NCI-H446 (cell line): ENCODE data around the gene MAP2K6.
A peak's percentile ranks its signal among the peaks of the same experiment; 100 is the strongest.

Source experiments
- DNase-seq, 2 experiments: peaks; one replicate each; lab custom pipeline; 2025; lab: John Stamatoyannopoulos, UW

MAP2K6 gene

DNA sequence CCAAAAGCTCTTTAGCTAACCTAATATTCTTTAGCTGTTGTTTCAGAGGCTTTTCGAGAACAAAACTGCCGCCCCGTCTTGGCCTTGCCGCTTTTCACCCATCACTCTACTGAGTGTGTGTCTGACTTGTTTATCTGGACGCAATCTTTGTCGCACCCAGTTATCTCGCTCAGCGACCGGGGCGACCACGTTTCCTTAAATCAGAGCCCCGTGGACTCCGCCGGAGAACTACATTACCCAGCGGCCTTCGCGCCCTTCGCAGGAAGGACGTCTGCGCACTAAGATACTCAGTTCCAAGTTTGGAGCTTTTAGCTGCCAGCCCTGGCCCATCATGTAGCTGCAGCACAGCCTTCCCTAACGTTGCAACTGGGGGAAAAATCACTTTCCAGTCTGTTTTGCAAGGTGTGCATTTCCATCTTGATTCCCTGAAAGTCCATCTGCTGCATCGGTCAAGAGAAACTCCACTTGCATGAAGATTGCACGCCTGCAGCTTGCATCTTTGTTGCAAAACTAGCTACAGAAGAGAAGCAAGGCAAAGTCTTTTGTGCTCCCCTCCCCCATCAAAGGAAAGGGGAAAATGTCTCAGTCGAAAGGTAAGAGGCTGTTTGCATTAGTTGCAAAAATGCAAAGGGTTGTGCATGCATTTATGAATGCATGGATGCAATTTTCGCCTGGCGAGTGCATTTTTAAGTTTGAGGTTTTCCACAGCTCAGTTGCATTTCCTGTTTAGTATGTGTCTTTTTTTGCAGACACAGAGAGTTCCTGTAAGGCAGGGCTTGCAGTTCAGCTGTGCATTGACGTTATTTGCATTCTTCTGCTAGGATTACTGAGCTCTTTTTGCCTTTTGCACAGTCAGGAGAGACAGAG lies at the start of gene MAP2K6:
Gene MAP2K6 (plus strand): TSS at position 290 of the 867 bp plus-strand sequence. CDS start 288 bp downstream, at position 578.
- peak; percentile 67 to 83 for DNase-seq

DNA sequence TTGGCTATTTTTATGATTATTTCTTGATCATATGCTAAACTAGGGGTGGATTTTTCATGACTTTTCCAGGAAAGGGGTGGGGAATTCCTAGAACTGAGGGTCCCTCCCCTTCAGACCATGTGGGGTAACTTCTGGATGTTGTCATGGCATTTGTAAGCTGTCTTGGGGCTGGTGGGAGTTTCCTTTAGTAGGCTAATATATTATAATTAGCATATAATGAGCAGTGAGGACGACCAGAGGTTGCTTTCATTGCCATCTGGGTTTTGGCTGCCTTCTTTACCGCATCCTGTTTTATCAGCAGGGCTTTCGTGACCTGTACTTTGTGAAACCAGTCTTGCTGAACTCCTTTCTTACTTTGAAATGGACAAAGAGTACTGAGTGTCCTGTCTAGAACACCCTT lies 47.2 kb upstream of the MAP2K6 start:
- no peak for DNase-seq

GRCh38 chr17:69373069-69373468 lies 41.4 kb upstream of the MAP2K6 start:
- no peak for DNase-seq

DNA sequence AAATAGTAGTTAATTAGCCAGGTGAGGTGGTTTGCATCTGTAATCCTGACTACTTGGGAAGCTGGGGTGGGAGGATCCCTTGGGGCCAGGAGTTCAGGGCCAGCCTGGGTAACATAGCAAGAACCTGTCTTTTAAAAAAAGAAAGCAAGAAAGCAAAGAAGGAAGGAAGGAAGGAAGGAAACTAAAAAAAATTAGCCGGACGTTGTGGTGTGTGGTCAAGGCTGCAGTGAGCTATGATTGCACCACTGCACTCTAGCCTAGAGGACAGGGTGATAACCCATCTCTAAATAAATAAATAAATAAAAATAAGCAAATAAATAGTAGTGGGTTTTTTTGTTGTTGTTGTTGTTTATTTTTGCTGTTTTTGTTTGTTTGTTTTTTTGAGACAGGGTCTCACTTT lies 39.3 kb upstream of the MAP2K6 start:
- no peak for DNase-seq

GRCh38 chr17:69388822-69389442 lies 25.6 kb upstream of the MAP2K6 start:
- no peak for DNase-seq

DNA sequence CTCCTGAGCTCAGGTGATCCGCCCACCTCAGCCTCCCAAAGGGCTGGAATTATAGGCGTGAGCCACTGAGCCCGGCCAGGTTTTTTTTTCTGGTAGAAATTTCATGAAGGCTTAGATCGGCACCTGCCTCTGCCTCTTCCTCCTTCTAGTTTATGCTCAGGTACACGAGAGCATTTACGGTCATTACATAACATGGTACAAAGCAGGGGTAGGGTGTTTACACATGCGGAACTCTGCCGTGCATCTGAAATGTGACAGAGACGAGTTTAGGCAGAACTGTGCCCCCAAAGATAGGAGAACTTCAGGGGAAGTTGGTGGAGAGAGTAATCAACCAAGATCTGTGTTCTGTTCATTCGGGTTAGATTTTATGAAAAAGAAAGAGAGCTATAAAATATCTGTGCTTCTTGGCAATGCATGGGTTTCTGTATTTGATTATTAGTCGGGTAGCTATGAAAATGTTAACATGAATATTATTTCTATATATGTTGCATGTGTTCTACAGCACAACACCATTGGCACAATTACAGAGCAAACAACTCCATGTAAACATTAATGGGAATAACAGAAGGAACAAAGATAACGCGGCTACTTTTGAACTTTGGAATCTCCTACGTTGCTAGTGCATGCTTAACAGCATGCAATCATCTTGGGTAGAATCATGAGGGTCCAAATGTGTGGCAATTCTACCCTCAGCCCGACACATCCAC lies 23.5 kb upstream of the MAP2K6 start:
- DNase-seq: no peak

DNA sequence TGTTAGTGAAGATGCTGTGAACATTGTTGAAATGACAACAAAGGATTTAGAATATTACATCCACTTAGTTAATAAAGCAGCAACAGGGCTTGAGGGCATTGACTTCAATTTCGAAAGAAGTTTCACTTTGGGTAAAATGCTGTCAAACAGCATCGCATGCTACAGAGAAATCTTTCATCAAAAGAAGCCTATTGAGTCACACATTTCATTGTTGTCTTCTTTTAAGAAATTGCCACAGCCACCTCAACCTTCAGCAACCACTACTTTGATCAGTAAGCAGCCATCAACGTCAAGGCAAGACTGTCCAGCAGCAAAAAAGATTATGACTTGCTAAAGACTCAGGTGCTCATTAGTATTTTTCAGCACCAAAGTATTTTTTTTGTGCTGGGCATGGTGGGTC lies 13.2 kb upstream of the MAP2K6 start:
- no peak for DNase-seq

GRCh38 chr17:69402052-69402451 lies 12.4 kb upstream of the MAP2K6 start:
- DNase-seq: no peak

DNA sequence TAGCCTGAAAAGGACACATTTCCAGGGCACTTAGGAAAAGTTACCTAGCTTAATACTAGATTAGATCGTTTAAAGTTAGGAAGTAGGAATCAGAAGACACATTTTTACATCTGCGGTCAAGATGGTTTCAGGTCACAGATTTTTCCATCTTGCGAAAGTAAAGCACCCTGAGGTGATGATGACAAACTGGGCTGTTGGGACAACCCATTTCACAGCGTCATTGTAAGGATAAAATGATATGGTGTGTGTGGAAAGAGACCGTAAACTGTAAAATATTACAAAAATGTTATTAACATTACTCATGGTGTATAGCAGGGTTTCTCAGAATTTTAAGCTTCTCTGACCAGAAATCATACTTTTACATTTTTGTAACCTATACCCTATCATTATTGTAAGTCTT lies 10.1 kb upstream of the MAP2K6 start:
- no peak for DNase-seq

DNA sequence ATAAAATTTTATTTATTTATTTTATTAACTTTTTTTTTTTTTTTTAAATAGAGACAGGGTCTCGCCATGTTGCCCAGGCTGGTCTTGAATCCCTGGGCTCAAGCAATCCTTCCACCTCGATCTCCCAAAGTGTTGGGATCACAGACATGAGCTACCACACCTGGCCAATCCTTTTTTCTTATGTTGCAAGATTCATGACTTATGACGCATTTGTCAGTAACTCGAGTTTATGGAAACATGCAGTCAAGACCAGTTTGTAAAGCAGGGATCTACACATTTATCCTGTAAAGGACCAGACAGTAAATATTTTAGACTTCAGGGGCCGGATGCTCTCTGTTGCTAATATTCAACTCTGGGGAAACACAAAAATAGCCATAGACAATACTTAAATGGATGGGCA lies 9.4 kb upstream of the MAP2K6 start:
- DNase-seq: no peak

DNA sequence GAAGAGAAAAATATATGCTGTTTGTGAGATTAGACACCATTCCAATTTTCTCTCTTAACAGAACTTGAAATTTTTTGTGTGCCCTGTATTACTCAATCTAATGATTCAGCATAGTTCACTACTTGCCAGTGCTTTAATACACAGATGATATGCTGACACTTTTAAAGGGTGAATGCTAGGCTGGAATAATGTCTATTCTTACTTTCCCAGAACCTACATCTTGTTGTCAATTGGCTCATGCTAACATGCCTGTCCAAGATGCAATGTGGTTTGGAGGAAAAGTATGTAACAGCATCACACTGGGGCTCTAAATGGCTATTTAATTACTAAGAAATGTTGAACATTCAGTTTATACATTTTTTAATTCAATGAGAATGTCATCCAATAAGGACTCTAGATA lies 7.6 kb upstream of the MAP2K6 start:
- DNase-seq: no peak

DNA sequence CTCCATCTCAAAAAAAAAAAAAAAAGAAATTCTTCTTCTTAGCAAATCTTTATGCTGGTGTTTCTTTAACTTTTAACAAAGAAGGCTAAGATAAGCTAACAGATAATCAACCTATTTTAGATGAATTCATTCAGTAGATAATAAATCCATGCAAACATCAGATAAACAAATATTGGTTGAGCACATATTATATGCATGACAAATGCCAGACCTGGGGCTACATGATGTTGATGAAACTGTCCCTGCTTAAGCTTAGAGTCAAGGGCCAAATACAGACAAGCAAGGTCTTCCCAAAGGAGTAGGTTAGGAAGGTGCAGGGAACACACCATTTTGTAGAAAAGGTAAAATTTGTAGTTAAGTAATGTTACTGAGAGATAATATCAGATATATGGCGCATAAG lies 6.7 kb upstream of the MAP2K6 start:
- DNase-seq: no peak

DNA sequence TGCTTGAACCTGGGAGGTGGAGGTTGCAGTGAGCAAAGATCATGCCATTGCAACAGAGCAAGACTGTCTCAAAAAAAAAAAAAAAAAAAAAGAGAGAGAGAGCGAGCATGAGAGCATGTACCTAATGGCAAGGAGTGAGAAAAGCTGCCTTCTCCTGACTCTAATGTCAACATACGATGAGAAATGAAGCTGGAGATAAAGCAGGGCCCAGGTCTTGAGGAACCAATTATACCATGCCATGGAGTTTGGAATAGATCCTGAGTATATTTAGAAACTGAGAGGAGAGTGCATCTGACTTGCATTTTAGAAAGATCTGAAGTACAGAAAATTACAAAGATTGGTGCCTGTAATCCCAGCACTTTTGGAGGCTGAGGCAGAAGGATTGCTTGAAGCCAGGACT lies 3.8 kb upstream of the MAP2K6 start:
- DNase-seq: no peak

DNA sequence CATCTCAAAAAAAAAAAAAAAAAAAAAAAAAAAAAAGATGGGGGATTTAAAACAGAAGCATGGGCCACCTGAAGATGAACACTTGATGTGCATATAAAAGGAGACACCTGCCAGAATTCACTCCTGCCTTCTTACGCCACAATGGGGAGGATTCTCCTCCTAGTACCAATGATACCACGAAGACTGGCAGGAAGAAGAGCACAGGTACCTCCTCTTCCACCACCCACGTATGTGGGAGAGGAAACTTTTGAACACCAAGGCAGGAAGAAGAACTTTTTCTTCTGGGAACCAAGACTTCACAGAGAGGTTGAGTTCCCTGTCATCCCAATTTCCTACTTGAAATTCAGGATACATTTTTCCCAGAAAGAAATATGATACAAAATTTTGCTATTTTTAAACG lies 2.7 kb upstream of the MAP2K6 start:
- no peak for DNase-seq

- no peak for DNase-seq
These were observed 2.2 kb upstream of the MAP2K6 start for GRCh38 chr17:69412251-69412671.

- DNase-seq: no peak
These were observed 934 bp downstream of the MAP2K6 start for GRCh38 chr17:69415431-69415830.

GRCh38 chr17:69417545-69418483 lies 3.3 kb downstream of the MAP2K6 start:
- DNase-seq: no peak

GRCh38 chr17:69418535-69418934 lies 4.0 kb downstream of the MAP2K6 start:
- DNase-seq: no peak

- DNase-seq: no peak
These were observed 9.0 kb downstream of the MAP2K6 start for GRCh38 chr17:69423450-69423849.

DNA sequence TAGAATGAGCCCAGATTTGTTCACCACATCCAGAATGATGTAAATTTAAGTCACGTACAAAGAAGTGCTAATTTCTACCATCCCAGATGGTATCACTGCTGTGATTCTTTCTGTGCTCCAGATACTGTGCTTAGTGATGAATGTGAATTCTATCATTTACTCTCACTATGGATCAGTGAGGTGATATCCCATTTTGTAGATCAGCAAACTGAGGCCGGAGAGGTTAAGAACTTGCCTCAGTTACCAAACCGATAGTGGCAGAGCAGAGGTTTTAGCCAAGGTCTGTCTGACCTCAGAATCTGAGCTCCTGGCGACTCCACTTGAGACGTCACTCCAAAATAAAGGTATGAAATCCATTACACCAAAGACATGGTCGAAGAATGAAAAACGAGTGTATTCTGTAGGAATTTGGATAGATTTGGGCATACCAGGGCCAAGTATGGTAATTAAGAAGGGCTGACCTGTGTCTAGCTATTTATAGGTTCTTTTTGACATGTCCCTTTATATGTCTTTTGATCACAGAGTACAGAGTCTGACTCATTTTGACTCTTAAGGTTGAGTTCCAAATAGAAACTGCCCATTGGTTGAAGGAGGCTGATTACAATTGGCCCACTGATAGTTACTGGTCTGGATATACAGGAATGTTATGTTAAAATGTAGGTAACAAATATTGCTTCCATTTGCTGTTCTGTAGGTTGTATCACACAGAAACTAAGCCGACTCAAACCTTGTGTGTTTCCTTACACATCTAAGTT lies 10.0 kb downstream of the MAP2K6 start:
- no peak for DNase-seq

- DNase-seq: no peak
These were observed 11.5 kb downstream of the MAP2K6 start for GRCh38 chr17:69425978-69426377.
